ENCODE results near the gene EID3.
A peak's percentile ranks its signal among the peaks of the same experiment; 100 is the strongest.

EID3 gene

GRCh38 chr12:104294927-104295668, 8.4 kb upstream of the EID3 start:
- peaks cover 53 to 59% of the 10 kb centered on the region in 2 donors for H3K36me3 Mint-ChIP-seq
- peaks cover 12 to 63% of the 10 kb centered on the region in 2 donors for H3K4me1 Mint-ChIP-seq
- peak overlapping the region; percentile 5 for H3K27ac Mint-ChIP-seq
- H3K9me3 Mint-ChIP-seq: no peaks in the 10 kb centered on the region
- no peaks in the 10 kb centered on the region for H3K27me3 Mint-ChIP-seq
- DNase-seq (no peak), ATAC-seq (replicated peaks) (no peak)
- H3K4me3 Mint-ChIP-seq: no peak overlapping the region

GRCh38 chr12:104295954-104296353, 7.6 kb upstream of the EID3 start:
- no peak for ATAC-seq (replicated peaks)
- DNase-seq: no peak
- H3K36me3 Mint-ChIP-seq: peaks cover 60 to 66% of the 10 kb centered on the region in 2 donors
- H3K9me3 Mint-ChIP-seq: no peaks in the 10 kb centered on the region
- H3K4me1 Mint-ChIP-seq: peaks cover 17 to 72% of the 10 kb centered on the region in 2 donors
- no peak overlapping the region for H3K27ac Mint-ChIP-seq
- no peaks in the 10 kb centered on the region for H3K27me3 Mint-ChIP-seq
- H3K4me3 Mint-ChIP-seq: no peak overlapping the region

- H3K4me1 Mint-ChIP-seq: peaks cover 18 to 70% of the 10 kb centered on the region in 2 donors
- no peak for DNase-seq
- H3K4me3 Mint-ChIP-seq: no peak overlapping the region
Observed at GRCh38 chr12:104296718-104297117, 6.8 kb upstream of the EID3 start.

GRCh38 chr12:104297477-104298113, 5.9 kb upstream of the EID3 start:
- no peak for DNase-seq
- Mint-ChIP-seq H3K4me1 (peaks cover 19 to 63% of the 10 kb centered on the region in 2 donors), H3K9me3 (no peaks in the 10 kb centered on the region), H3K27ac (no peak overlapping the region), H3K4me3 (no peak overlapping the region), H3K36me3 (peaks cover 51 to 68% of the 10 kb centered on the region in 2 donors), H3K27me3 (no peaks in the 10 kb centered on the region)
- ATAC-seq (replicated peaks): no peak

More at GRCh38 chr12:104296718-104297117, 6.8 kb upstream of the EID3 start:
- H3K27me3 Mint-ChIP-seq: no peaks in the 10 kb centered on the region
- peaks cover 59 to 71% of the 10 kb centered on the region in 2 donors for H3K36me3 Mint-ChIP-seq
- ATAC-seq (replicated peaks): no peak
- H3K27ac Mint-ChIP-seq: no peak overlapping the region
- H3K9me3 Mint-ChIP-seq: no peaks in the 10 kb centered on the region

GRCh38 chr12:104299842-104300481, 3.6 kb upstream of the EID3 start:
- peaks cover 27 to 66% of the 10 kb centered on the region in 2 donors for H3K4me1 Mint-ChIP-seq

GRCh38 chr12:104304261-104305009, 896 bp downstream of the EID3 start:
- Mint-ChIP-seq H3K4me1 (peaks cover 37 to 74% of the 10 kb centered on the region in 2 donors), H3K36me3 (peaks cover 37 to 74% of the 10 kb centered on the region in 2 donors), H3K27me3 (no peaks in the 10 kb centered on the region), H3K27ac (peak overlapping the region; percentile 97), H3K4me3 (peak overlapping the region; percentile 94 to 96), H3K9me3 (no peaks in the 10 kb centered on the region)
- DNase-seq (no peak), ATAC-seq (replicated peaks) (no peak)

More at GRCh38 chr12:104299842-104300481, 3.6 kb upstream of the EID3 start:
- H3K27me3 Mint-ChIP-seq: no peaks in the 10 kb centered on the region
- H3K27ac Mint-ChIP-seq: peak overlapping the region; percentile 20
- ATAC-seq (replicated peaks) (no peak), DNase-seq (no peak)
- no peak overlapping the region for H3K4me3 Mint-ChIP-seq
- H3K9me3 Mint-ChIP-seq: no peaks in the 10 kb centered on the region
- peaks cover 47 to 65% of the 10 kb centered on the region in 2 donors for H3K36me3 Mint-ChIP-seq

GRCh38 chr12:104305349-104305748, 1.8 kb downstream of the EID3 start:
- no peak overlapping the region for H3K4me3 Mint-ChIP-seq
- no peaks in the 10 kb centered on the region for H3K9me3 Mint-ChIP-seq
- no peak overlapping the region for H3K27ac Mint-ChIP-seq
- DNase-seq: no peak
- H3K4me1 Mint-ChIP-seq: peaks cover 35 to 64% of the 10 kb centered on the region in 2 donors
- H3K27me3 Mint-ChIP-seq: no peaks in the 10 kb centered on the region
- peaks cover 34 to 72% of the 10 kb centered on the region in 2 donors for H3K36me3 Mint-ChIP-seq
- no peak for ATAC-seq (replicated peaks)

GRCh38 chr12:104306376-104306775, 2.8 kb downstream of the EID3 start:
- Mint-ChIP-seq H3K9me3 (no peaks in the 10 kb centered on the region), H3K36me3 (peaks cover 29 to 67% of the 10 kb centered on the region in 2 donors), H3K4me3 (no peak overlapping the region), H3K4me1 (peaks cover 31 to 56% of the 10 kb centered on the region in 2 donors), H3K27me3 (no peaks in the 10 kb centered on the region), H3K27ac (no peak overlapping the region)
- DNase-seq: no peak
- ATAC-seq (replicated peaks): no peak

- Mint-ChIP-seq H3K36me3 (peaks cover 30 to 63% of the 10 kb centered on the region in 2 donors), H3K27me3 (no peaks in the 10 kb centered on the region), H3K4me3 (no peak overlapping the region), H3K9me3 (no peaks in the 10 kb centered on the region), H3K4me1 (peaks cover 29 to 56% of the 10 kb centered on the region in 2 donors), H3K27ac (no peak overlapping the region)
- DNase-seq: no peak
- no peak for ATAC-seq (replicated peaks)
Observed at GRCh38 chr12:104306943-104307654, 3.6 kb downstream of the EID3 start.

- no peaks in the 10 kb centered on the region for H3K9me3 Mint-ChIP-seq
- DNase-seq: no peak
- peaks cover 31 to 62% of the 10 kb centered on the region in 2 donors for H3K36me3 Mint-ChIP-seq
- H3K4me1 Mint-ChIP-seq: peaks cover 29 to 55% of the 10 kb centered on the region in 2 donors
- H3K27ac Mint-ChIP-seq: no peak overlapping the region
- no peak overlapping the region for H3K4me3 Mint-ChIP-seq
- H3K27me3 Mint-ChIP-seq: no peaks in the 10 kb centered on the region
- no peak for ATAC-seq (replicated peaks)
Observed at GRCh38 chr12:104307655-104308000, 4.1 kb downstream of the EID3 start.

- Mint-ChIP-seq H3K4me3 (no peak overlapping the region), H3K9me3 (no peaks in the 10 kb centered on the region), H3K4me1 (peaks cover 19 to 36% of the 10 kb centered on the region in 2 donors), H3K36me3 (peaks cover 27 to 52% of the 10 kb centered on the region in 2 donors), H3K27ac (no peak overlapping the region), H3K27me3 (no peaks in the 10 kb centered on the region)
- ATAC-seq (replicated peaks) (no peak), DNase-seq (no peak)
Observed at GRCh38 chr12:104309446-104309993, 6.0 kb downstream of the EID3 start.

- ATAC-seq (replicated peaks) (no peak), DNase-seq (no peak)
- Mint-ChIP-seq H3K4me3 (no peak overlapping the region), H3K36me3 (peaks cover 36 to 52% of the 10 kb centered on the region in 2 donors), H3K9me3 (no peaks in the 10 kb centered on the region), H3K4me1 (peaks cover 14 to 21% of the 10 kb centered on the region in 2 donors), H3K27me3 (no peaks in the 10 kb centered on the region), H3K27ac (no peak overlapping the region)
Observed at GRCh38 chr12:104310751-104311633, 7.5 kb downstream of the EID3 start.

GRCh38 chr12:104312202-104312601, 8.7 kb downstream of the EID3 start:
- ATAC-seq (replicated peaks): no peak
- H3K36me3 Mint-ChIP-seq: peaks cover 36 to 42% of the 10 kb centered on the region in 2 donors
- H3K4me3 Mint-ChIP-seq: no peak overlapping the region
- H3K27me3 Mint-ChIP-seq: no peaks in the 10 kb centered on the region
- no peaks in the 10 kb centered on the region for H3K9me3 Mint-ChIP-seq
- DNase-seq: no peak
- peaks cover 9 to 10% of the 10 kb centered on the region in 2 donors for H3K4me1 Mint-ChIP-seq
- H3K27ac Mint-ChIP-seq: no peak overlapping the region

Data from stimulated activated naive B cell treated with anti-CD40 and anti-IgM and Interleukin-4, amounts not matched to agents 10 μg/mL and 1 μg/mL and 100 μg/mL, for 72 hours (primary cell).